Lower leg skin (tissue), 3 donors: ENCODE data around the gene TMEM181.

Source experiments
- POLR2A ChIP-seq, 2 donors: fragments of 450-650 bp; IDR thresholded peaks; one replicate each; pipeline ENCODE4 v1.6.1; 2016 to 2017; ENCODE audit warnings: antibody characterized with exemption in 2 of 2, mild to moderate bottlenecking in 1 of 2, moderate library complexity in 1 of 2
- TF ChIP-seq, protein P1 (sequence below), 3 donors: fragments of 450-650 bp; IDR thresholded peaks; one replicate each; pipeline ENCODE4 v1.5.1; 2016; ENCODE audit warnings: antibody characterized with exemption in 3 of 3, mild to moderate bottlenecking in 3 of 3, moderate library complexity in 2 of 3

GRCh38 chr6:158575550-158575949 is 15.7 kb downstream of the TMEM181 start:
- TF ChIP-seq, protein P1, sequence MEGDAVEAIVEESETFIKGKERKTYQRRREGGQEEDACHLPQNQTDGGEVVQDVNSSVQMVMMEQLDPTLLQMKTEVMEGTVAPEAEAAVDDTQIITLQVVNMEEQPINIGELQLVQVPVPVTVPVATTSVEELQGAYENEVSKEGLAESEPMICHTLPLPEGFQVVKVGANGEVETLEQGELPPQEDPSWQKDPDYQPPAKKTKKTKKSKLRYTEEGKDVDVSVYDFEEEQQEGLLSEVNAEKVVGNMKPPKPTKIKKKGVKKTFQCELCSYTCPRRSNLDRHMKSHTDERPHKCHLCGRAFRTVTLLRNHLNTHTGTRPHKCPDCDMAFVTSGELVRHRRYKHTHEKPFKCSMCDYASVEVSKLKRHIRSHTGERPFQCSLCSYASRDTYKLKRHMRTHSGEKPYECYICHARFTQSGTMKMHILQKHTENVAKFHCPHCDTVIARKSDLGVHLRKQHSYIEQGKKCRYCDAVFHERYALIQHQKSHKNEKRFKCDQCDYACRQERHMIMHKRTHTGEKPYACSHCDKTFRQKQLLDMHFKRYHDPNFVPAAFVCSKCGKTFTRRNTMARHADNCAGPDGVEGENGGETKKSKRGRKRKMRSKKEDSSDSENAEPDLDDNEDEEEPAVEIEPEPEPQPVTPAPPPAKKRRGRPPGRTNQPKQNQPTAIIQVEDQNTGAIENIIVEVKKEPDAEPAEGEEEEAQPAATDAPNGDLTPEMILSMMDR (IDR thresholded peaks at IDR 0.05) = no peak
- TF ChIP-seq POLR2A (IDR thresholded peaks at IDR 0.05) = no peak
